IMR-90 (cell line): Measurements from ENCODE around the gene NT5E. TPM values are rescaled to one million over a fixed set of nuclear protein-coding genes. Genes with fewer than 3 reads are reported as not detected.
A peak's percentile ranks its signal among the peaks of the same experiment; 100 is the strongest.

ENCODE experiments used
- ATAC-seq: fragments of 200-7000 bp; cut with Tn5 transposase; 2 replicates; pipeline ENCODE4 v1.9.1; 2020; ENCODE audit warnings: low read depth, mild to moderate bottlenecking, moderate library complexity
- BruUV-seq: library from RNA; stranded (reverse); fragments of 400-500 nt; replicated peaks from 2 replicates; lab custom pipeline; 2021; lab: Mats Ljungman, UMichigan
- CTCF ChIA-PET: fragments of 300-600 bp; formaldehyde crosslinking; extraction: SDS; loops from one replicate; lab custom pipeline; 2021; ENCODE audit warnings: antibody characterized with exemption; lab: Yijun Ruan, JAX
- POLR2A ChIA-PET: fragments of 300-600 bp; sonication (Branson Sonifier 250); formaldehyde crosslinking; loops from one replicate; lab custom pipeline; 2022; ENCODE audit warnings: antibody characterized with exemption; ENCODE audit not compliant: unreplicated experiment; lab: Charles Lee
- DNase-seq: peaks from one replicate; pipeline ENCODE4 v3.0.0; 2013
- H2AFZ ChIP-seq: replicated peaks from 2 replicates; pipeline ENCODE3; 2013; ENCODE audit warnings: low read length, mild to moderate bottlenecking; ENCODE audit not compliant: poor library complexity
- H2AK5ac ChIP-seq: 2 replicates; pipeline ENCODE4 v1.6.1; 2013; ENCODE audit warnings: low read depth, low read length, inconsistent platforms
- H2AK9ac ChIP-seq: replicated peaks from 2 replicates; pipeline ENCODE3; 2013; ENCODE audit warnings: mild to moderate bottlenecking, low read depth, low read length, moderate library complexity; ENCODE audit not compliant: poor library complexity
- H2BK120ac ChIP-seq: 2 replicates; pipeline ENCODE4 v1.6.1; 2013; ENCODE audit warnings: low read depth, low read length, inconsistent platforms
- H2BK15ac ChIP-seq: 3 replicates; pipeline ENCODE4 v1.6.1; 2013; ENCODE audit warnings: low read depth, low read length, inconsistent platforms
- H2BK20ac ChIP-seq: 2 replicates; pipeline ENCODE4 v1.6.1; 2013; ENCODE audit warnings: low read depth, mild to moderate bottlenecking, inconsistent platforms, low read length, moderate library complexity
- H2BK5ac ChIP-seq: 2 replicates; pipeline ENCODE4 v1.6.1; 2013; ENCODE audit warnings: mild to moderate bottlenecking, low read depth, low read length, inconsistent platforms; ENCODE audit not compliant: poor library complexity, severe bottlenecking
- H3K14ac ChIP-seq: replicated peaks from 2 replicates; pipeline ENCODE4 v1.6.1; 2013; ENCODE audit warnings: low read depth, low read length, inconsistent platforms
- H3K18ac ChIP-seq: 2 replicates; pipeline ENCODE4 v1.6.1; 2013; ENCODE audit warnings: low read depth, low read length, control low read depth
- H3K23ac ChIP-seq: 2 replicates; pipeline ENCODE4 v1.6.1; 2013; ENCODE audit warnings: low read depth, low read length, inconsistent platforms
- H3K27ac ChIP-seq: 2 replicates; pipeline ENCODE4 v1.5.1; 2013; ENCODE audit warnings: mild to moderate bottlenecking, control low read depth, low read length; ENCODE audit not compliant: insufficient read depth
- H3K27me3 ChIP-seq: 2 replicates; pipeline ENCODE4 v1.6.1; 2013; ENCODE audit warnings: low read length; ENCODE audit not compliant: control insufficient read depth, insufficient read depth
- H3K36me3 ChIP-seq: 2 replicates; pipeline ENCODE4 v1.6.1; 2013; ENCODE audit warnings: low read length, mixed read lengths; ENCODE audit not compliant: control insufficient read depth, insufficient read depth
- H3K4ac ChIP-seq: 2 replicates; pipeline ENCODE4 v1.6.1; 2013; ENCODE audit warnings: low read depth, low read length, inconsistent platforms
- H3K4me1 ChIP-seq: 2 replicates; pipeline ENCODE4 v1.6.1; 2013; ENCODE audit warnings: low read length, mixed read lengths; ENCODE audit not compliant: control insufficient read depth, insufficient read depth
- H3K4me2 ChIP-seq: 2 replicates; pipeline ENCODE4 v1.6.1; 2013; ENCODE audit warnings: low read depth, mild to moderate bottlenecking, control low read depth, low read length, moderate library complexity
- H3K4me3 ChIP-seq: 2 replicates; pipeline ENCODE4 v1.5.1; 2013; ENCODE audit warnings: low read depth, mild to moderate bottlenecking, control low read depth, low read length, moderate library complexity; ENCODE audit not compliant: insufficient read depth
- H3K56ac ChIP-seq: 2 replicates; pipeline ENCODE4 v1.6.1; 2013; ENCODE audit warnings: low read length, inconsistent platforms; ENCODE audit not compliant: insufficient read depth; ENCODE audit errors: extremely low read depth
- H3K79me1 ChIP-seq, 2 experiments: 2 replicates each; pipeline ENCODE4 v1.6.1; 2013; ENCODE audit warnings: low read length in 2 of 2, inconsistent platforms in 1 of 2, low read depth in 1 of 2
- H3K9ac ChIP-seq: 2 replicates; pipeline ENCODE4 v1.6.1; 2013; ENCODE audit warnings: low read depth, low read length, control low read depth
- H3K9me1 ChIP-seq: 2 replicates; pipeline ENCODE4 v1.6.1; 2013; ENCODE audit warnings: low read length, inconsistent platforms; ENCODE audit not compliant: insufficient read depth
- H3K9me3 ChIP-seq: 2 replicates; pipeline ENCODE4 v1.6.1; 2013; ENCODE audit warnings: low read length; ENCODE audit not compliant: control insufficient read depth, insufficient read depth
- H4K20me1 ChIP-seq: 2 replicates; pipeline ENCODE4 v1.6.1; 2013; ENCODE audit warnings: low read length, inconsistent platforms; ENCODE audit not compliant: insufficient read depth
- H4K5ac ChIP-seq: 2 replicates; pipeline ENCODE4 v1.6.1; 2013; ENCODE audit warnings: mild to moderate bottlenecking, low read depth, low read length, control low read depth
- H4K8ac ChIP-seq, 2 experiments: 2 replicates each; pipeline ENCODE4 v1.6.1; 2013; ENCODE audit warnings: low read depth in 2 of 2, low read length in 2 of 2, control low read depth in 1 of 2, inconsistent platforms in 1 of 2
- H4K91ac ChIP-seq: 2 replicates; pipeline ENCODE4 v1.6.1; 2013; ENCODE audit warnings: low read depth, low read length, inconsistent platforms; ENCODE audit not compliant: insufficient read depth
- MAZ ChIP-seq: IDR thresholded peaks from 2 replicates; pipeline ENCODE4 v1.6.1; 2012; ENCODE audit warnings: low read depth, mild to moderate bottlenecking, low read length, improper control_type of control experiment, moderate library complexity, borderline replicate concordance
- POLR2A ChIP-seq: IDR thresholded peaks from 2 replicates; pipeline ENCODE4 v1.6.1; 2012; ENCODE audit warnings: mild to moderate bottlenecking, low read depth, low read length
- WGBS, 2 experiments: methylation state at CpG; one replicate each; pipeline versions ENCODE4 v1.1.5 to v1.1.7; 2013; ENCODE audit warnings: missing lambda C conversion rate in 2 of 2; ENCODE audit not compliant: insufficient read length in 1 of 2; ENCODE audit errors: extremely low coverage in 2 of 2; 5-methylcytosine and 5-hydroxymethylcytosine counted together
- dilution Hi-C: fragments of 300-500 bp; cut with HindIII; formaldehyde crosslinking; loops from one replicate; pipeline ENCODE4 v1.14.3; 2018; ENCODE audit warnings: low sequenced_read_pairs; ENCODE audit not compliant: unreplicated experiment
- in situ Hi-C: fragments of 300-500 bp; cut with MboI; formaldehyde crosslinking; loops from 3 replicates; pipeline ENCODE4 v1.14.3; 2019; ENCODE audit warnings: low sequenced_read_pairs, inconsistent platforms, mixed read lengths
- intact Hi-C: fragments of 100-400 bp; cut with micrococcal nuclease; formaldehyde crosslinking; loops from 2 replicates; pipeline ENCODE4 v1.10.0; 2022
- polyA plus RNA-seq, 3 experiments: library from polyadenylated mRNA; depleted of rRNA; stranded (reverse); fragments of >200 nt; gene quantifications; 2 replicates each; pipeline ENCODE4 v1.2.3, GENCODE V29; 2012; ENCODE audit warnings: low replicate concordance in 1 of 3
- total RNA-seq: library from RNA; depleted of rRNA; stranded (reverse); fragments of >200 nt; gene quantifications from 2 replicates; pipeline ENCODE4 v1.2.3, GENCODE V29; 2012

NT5E gene
- total and polyA plus RNA-seq, 2 of the 4 experiments (the other 2 are of a cell fraction), result 153 to 280 TPM

DNA sequence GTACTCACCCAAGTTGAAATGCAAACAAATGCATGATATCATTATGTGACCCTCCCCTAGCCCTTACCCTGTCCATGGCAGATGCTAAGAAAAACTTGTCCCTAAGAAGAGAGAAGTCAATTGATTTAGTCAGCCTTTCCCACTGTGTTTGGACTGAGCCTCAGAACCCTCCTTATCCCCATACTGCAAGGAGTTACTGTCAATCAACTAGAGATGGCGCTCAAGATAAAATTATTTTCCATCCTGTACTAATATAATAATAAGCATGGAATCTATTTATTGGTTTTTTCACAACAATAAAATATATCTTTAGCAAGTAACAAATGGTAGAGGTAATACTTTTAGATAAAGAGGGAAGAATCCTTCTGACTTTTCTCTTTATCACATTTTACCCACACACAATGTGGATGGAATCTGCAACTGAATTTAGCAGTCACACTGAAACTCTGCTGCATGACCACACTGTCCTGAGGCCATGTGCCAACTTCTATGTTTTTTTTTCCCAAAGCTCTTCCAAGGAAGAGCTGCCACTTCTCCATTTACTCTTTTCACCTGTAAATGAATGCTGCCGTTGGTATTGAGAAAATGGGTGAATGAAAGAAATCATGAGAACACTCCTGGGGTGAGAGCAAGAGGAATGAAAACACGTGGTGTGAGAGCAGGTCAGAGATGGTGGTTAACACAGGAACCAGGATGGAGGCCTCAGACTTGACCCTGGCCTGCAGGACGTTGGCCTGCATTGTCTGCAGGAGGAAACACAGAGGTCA lies 10.5 kb downstream of the NT5E start:
- Histone ChIP-seq H3K27ac (no peak overlapping the region), H3K79me1 (peaks cover 35 to 68% of the 10 kb centered on the region in 2 experiments), H3K9me1 (peaks cover 45% of the 10 kb centered on the region), H4K91ac (peak overlapping the region; percentile 51), H4K20me1 (peaks cover 42% of the 10 kb centered on the region), H3K27me3 (no peaks in the 10 kb centered on the region), H3K9me3 (no peaks in the 10 kb centered on the region), H2AK5ac (peak overlapping the region; percentile 76), H3K36me3 (peaks cover 7% of the 10 kb centered on the region; the same call in 1 of the 2 replicates), H3K4me3 (no peak overlapping the region), H4K8ac (peak overlapping the region; percentile 16 to 60), H2BK120ac (peak overlapping the region; percentile 66), H3K4ac (peak overlapping the region; percentile 84), H3K14ac (peak overlapping the region; percentile 60), H3K4me2 (peak overlapping the region; percentile 16; the same call in 1 of the 2 replicates), H3K56ac (peak overlapping the region; percentile 36; the same call in 1 of the 2 replicates), H2AK9ac (no peak overlapping the region), H3K23ac (peak overlapping the region; percentile 21), H2BK5ac (peak overlapping the region; percentile 63), H2AFZ (no peak overlapping the region), H2BK20ac (peak overlapping the region; percentile 41), H4K5ac (peak overlapping the region; percentile 33; the same call in 1 of the 2 replicates), H2BK15ac (peak overlapping the region; percentile 78), H3K18ac (peak overlapping the region; percentile 76; the same call in 1 of the 2 replicates), H3K9ac (no peak overlapping the region), H3K4me1 (peaks cover 49% of the 10 kb centered on the region)
- BruUV-seq, result no TSS peak
- intact Hi-C loops, result no loop called here
- WGBS, 2 experiments, result no CpG with 5 or more reads among the region's 4 CpGs
- ChIA-PET CTCF (no interaction called here), POLR2A (no interaction called here)
- no peak for TF ChIP-seq MAZ
- TF ChIP-seq POLR2A, result 0 out of 2 replicates have a peak, but pooled peaks have one; percentile 0
- ATAC-seq (no peak), DNase-seq (no peak)
- in situ Hi-C loops, result no loop called here
- dilution Hi-C loops, result no loop called here
